ENCODE results near the gene PAPPA. TPM values are rescaled to one million over a fixed set of nuclear protein-coding genes. Genes with fewer than 3 reads are reported as not detected.

The PAPPA gene
- total RNA-seq, 2 donors from 2014 or later = 0.09 TPM

DNA sequence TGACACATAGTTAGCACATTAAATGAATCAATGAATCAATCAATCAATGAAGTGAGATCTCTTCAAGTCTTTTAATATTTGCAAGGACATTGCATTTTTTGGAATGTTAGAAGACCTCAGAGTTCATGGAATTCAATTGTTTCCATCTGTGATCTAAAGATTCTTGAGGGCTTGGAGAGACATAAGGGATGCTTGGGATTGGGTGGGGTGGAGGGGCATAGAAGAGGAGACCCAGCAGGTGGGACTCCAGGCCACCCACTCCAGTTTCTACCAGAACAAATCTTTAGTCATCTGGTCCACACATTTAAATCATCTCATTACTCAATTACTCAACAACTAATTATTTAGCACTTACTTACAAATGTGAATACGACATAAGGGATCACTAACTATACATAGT is 282.5 kb downstream of the PAPPA start:
- H3K9me3 ChIP-seq (ENCODE audit: control insufficient read depth, low read length) = no peaks in the 10 kb centered on the region
- Mint-ChIP-seq H3K4me3 (no peak overlapping the region), H3K27me3 (ENCODE audit: insufficient read depth) (peaks cover 45% of the 10 kb centered on the region), H3K36me3 (ENCODE audit: low read depth) (peaks cover 3% of the 10 kb centered on the region), H3K27ac (no peak overlapping the region), H3K4me1 (peaks cover 4% of the 10 kb centered on the region), H3K9me3 (no peaks in the 10 kb centered on the region)
- no peaks in the 10 kb centered on the region for H3K4me1 ChIP-seq (ENCODE audit: control insufficient read depth, insufficient read depth, low read length)
- no peak overlapping the region for H3K9ac ChIP-seq (ENCODE audit: extremely low read depth, low read length, poor library complexity, severe bottlenecking)
- DNase-seq = no peak
- H3K27me3 ChIP-seq (ENCODE audit: control insufficient read depth, insufficient read depth, low read length, poor library complexity, severe bottlenecking) = peaks cover 4% of the 10 kb centered on the region
- no peak overlapping the region for H3K4me3 ChIP-seq (ENCODE audit: low read length)
- H3K27ac ChIP-seq (ENCODE audit: low read depth, low read length) = no peak overlapping the region
- TF ChIP-seq, protein P1, sequence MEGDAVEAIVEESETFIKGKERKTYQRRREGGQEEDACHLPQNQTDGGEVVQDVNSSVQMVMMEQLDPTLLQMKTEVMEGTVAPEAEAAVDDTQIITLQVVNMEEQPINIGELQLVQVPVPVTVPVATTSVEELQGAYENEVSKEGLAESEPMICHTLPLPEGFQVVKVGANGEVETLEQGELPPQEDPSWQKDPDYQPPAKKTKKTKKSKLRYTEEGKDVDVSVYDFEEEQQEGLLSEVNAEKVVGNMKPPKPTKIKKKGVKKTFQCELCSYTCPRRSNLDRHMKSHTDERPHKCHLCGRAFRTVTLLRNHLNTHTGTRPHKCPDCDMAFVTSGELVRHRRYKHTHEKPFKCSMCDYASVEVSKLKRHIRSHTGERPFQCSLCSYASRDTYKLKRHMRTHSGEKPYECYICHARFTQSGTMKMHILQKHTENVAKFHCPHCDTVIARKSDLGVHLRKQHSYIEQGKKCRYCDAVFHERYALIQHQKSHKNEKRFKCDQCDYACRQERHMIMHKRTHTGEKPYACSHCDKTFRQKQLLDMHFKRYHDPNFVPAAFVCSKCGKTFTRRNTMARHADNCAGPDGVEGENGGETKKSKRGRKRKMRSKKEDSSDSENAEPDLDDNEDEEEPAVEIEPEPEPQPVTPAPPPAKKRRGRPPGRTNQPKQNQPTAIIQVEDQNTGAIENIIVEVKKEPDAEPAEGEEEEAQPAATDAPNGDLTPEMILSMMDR (conservative IDR thresholded peaks at IDR 0.05) = no peak
- no CpG with 5 or more reads among the region's 1 CpG for WGBS, 2 experiments (ENCODE audit: insufficient coverage in 1 of 2, insufficient read length in 1 of 2)
- no peaks in the 10 kb centered on the region for H3K36me3 ChIP-seq (ENCODE audit: control insufficient read depth, insufficient read depth, low read length)

DNA sequence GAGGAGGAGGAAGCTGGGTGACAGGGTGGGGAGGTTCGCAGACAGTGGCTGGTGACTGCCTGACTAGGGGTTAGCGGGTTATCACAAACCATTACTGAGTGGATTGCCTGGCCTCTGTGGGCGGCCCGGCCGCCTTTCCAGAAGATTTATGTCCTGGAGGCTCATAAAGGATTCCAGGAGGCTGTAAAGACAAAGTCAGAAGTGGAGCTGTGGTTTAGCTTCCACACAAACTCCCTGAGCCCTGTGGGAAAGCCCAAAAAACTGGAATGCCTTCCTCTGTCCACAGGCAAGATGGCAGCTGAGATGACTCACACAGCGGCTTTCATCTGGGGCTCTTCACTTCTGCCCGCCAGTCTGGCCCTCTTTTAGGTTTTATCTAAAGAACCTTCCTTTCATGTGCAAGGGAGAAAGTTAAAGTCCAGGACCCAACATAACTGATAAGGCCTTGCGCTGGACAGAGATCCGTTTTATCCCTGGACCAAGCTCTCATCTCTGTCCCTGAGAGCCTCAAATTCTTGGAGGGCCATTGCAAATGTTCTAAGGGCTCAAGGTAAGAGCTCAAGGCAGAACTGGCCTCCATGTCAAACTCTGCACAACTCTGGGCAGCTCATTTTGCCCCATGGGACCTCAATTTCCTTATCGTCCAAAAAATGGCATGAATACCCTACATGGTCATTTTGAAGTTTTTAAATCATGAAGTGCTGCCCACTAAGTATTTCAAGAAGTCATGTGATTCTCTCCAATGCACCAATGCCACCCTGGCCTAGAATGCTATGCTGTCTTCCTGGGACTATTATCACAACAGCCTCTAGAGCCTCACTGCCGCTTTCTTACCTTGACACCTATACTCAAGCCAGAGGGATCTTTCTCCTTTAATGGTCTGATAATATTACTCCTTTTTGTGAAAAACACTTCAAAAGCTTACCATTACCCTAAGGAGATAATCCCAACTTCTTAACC is 284.1 kb downstream of the PAPPA start:
- Mint-ChIP-seq H3K4me3 (no peak overlapping the region), H3K36me3 (ENCODE audit: low read depth) (peaks cover 3% of the 10 kb centered on the region), H3K27ac (no peak overlapping the region), H3K27me3 (ENCODE audit: insufficient read depth) (peaks cover 45% of the 10 kb centered on the region), H3K9me3 (no peaks in the 10 kb centered on the region), H3K4me1 (peaks cover 4% of the 10 kb centered on the region)
- H3K4me1 ChIP-seq (ENCODE audit: control insufficient read depth, insufficient read depth, low read length) = no peaks in the 10 kb centered on the region
- WGBS, 2 experiments (ENCODE audit: insufficient coverage in 1 of 2, insufficient read length in 1 of 2) = 93 to 100% methylated on average over 5 to 11 of the region's 11 CpGs
- H3K36me3 ChIP-seq (ENCODE audit: control insufficient read depth, insufficient read depth, low read length) = no peaks in the 10 kb centered on the region
- peaks cover 4% of the 10 kb centered on the region for H3K27me3 ChIP-seq (ENCODE audit: control insufficient read depth, insufficient read depth, low read length, poor library complexity, severe bottlenecking)
- H3K9me3 ChIP-seq (ENCODE audit: control insufficient read depth, low read length) = no peaks in the 10 kb centered on the region
- H3K9ac ChIP-seq (ENCODE audit: extremely low read depth, low read length, poor library complexity, severe bottlenecking) = no peak overlapping the region
- TF ChIP-seq, protein P1 (conservative IDR thresholded peaks at IDR 0.05) = no peak
- no peak overlapping the region for H3K4me3 ChIP-seq (ENCODE audit: low read length)
- DNase-seq = no peak
- no peak overlapping the region for H3K27ac ChIP-seq (ENCODE audit: low read depth, low read length)

DNA sequence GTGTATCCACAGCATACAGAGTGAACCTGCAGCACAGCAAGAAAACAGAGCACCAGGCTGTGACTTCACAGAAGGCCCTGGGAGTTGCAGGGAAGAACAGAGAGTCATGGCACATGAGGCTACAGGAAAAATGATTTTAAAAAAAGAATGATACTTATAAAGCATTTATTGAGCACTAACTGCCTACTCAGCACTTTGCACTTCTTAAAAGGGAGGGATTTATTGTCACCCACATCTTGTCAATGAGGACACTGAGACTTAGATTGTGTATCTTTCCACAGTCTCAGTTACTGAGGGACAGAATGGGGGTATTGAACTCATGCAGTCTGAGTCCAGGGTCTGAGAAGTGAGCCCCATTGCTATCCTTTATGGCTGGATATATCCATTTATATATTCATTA is 288.9 kb downstream of the PAPPA start:
- Mint-ChIP-seq H3K27me3 (ENCODE audit: insufficient read depth) (peaks cover 35% of the 10 kb centered on the region), H3K27ac (no peak overlapping the region), H3K4me1 (no peaks in the 10 kb centered on the region), H3K36me3 (ENCODE audit: low read depth) (peaks cover 3% of the 10 kb centered on the region), H3K9me3 (no peaks in the 10 kb centered on the region), H3K4me3 (no peak overlapping the region)
- Histone ChIP-seq H3K9ac (ENCODE audit: extremely low read depth, low read length, poor library complexity, severe bottlenecking) (no peak overlapping the region), H3K9me3 (ENCODE audit: control insufficient read depth, low read length) (no peaks in the 10 kb centered on the region), H3K4me3 (ENCODE audit: low read length) (no peak overlapping the region), H3K27ac (ENCODE audit: low read depth, low read length) (no peak overlapping the region), H3K36me3 (ENCODE audit: control insufficient read depth, insufficient read depth, low read length) (no peaks in the 10 kb centered on the region), H3K4me1 (ENCODE audit: control insufficient read depth, insufficient read depth, low read length) (no peaks in the 10 kb centered on the region), H3K27me3 (ENCODE audit: control insufficient read depth, insufficient read depth, low read length, poor library complexity, severe bottlenecking) (peaks cover 5% of the 10 kb centered on the region)
- TF ChIP-seq, protein P1 (conservative IDR thresholded peaks at IDR 0.05) = no peak
- DNase-seq = no peak
